G401 (cell line): ENCODE results near the gene SLC22A23. TPM values are rescaled to one million over a fixed set of nuclear protein-coding genes. Genes with fewer than 3 reads are reported as not detected.

Source experiments
- DNase-seq: peaks from one replicate; pipeline ENCODE4 v3.0.0-alpha.2; 2015; ENCODE audit warnings: low spot score
- in situ Hi-C: cut with HindIII; loops from 2 replicates; pipeline ENCODE4 v1.10.0; 2016; ENCODE audit warnings: low sequenced_read_pairs, mixed read lengths
- total RNA-seq: library from RNA; depleted of rRNA; stranded (reverse); fragments of >200 nt; shearing (Covaris generic); gene quantifications from 2 replicates; pipeline ENCODE4 v1.2.3, GENCODE V29; 2014; rRNA removed

Gene SLC22A23, protein sequence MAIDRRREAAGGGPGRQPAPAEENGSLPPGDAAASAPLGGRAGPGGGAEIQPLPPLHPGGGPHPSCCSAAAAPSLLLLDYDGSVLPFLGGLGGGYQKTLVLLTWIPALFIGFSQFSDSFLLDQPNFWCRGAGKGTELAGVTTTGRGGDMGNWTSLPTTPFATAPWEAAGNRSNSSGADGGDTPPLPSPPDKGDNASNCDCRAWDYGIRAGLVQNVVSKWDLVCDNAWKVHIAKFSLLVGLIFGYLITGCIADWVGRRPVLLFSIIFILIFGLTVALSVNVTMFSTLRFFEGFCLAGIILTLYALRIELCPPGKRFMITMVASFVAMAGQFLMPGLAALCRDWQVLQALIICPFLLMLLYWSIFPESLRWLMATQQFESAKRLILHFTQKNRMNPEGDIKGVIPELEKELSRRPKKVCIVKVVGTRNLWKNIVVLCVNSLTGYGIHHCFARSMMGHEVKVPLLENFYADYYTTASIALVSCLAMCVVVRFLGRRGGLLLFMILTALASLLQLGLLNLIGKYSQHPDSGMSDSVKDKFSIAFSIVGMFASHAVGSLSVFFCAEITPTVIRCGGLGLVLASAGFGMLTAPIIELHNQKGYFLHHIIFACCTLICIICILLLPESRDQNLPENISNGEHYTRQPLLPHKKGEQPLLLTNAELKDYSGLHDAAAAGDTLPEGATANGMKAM
- total RNA-seq, result 0.12 and 0.20 TPM in 2 replicates

DNA sequence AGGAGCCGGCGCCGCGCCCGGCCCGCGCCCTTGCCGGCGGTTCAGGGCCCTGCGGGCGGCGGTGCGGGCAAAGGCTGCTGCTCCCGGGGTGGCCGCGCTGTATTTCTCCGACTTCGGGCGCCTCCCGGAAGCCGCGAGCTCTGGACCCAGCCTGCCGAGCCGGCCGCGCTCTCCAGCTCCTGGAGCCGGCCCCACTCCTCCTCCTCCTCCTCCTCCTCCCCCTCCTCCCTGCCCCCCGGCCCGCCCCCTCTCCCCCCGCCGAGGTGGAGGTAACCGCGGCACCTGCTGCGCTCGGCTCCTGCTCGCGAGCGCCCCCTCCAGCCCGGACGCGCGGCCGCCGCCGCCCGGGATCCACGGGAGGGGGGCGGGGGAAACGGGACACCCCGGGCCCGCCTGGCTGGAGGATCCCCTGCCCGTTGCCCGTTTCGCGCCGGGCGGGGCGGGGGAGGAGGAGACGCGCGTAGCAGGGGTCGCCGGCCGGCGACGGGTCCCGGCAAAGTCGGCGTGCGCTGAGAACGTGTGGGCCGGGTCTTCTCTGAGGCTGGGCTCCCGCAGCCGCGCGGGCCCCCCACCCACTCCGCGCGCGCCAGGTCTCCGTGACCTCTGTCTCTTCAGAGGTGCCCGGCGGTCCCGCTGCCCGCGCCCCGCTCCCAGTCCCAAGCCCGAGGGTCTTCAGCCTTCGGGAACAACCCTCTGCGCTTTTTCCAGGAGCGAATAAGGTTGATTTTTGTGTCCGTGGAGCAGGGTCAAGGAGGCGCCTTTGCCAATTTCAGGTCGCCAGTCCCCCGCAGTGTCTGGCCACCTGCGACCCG, at the start of gene SLC22A23:
SLC22A23 (minus strand) TSS at position 153 of the 812 bp plus-strand sequence. CDS start 491 bp downstream, outside the sequence.
- peak; percentile 78 for DNase-seq
- in situ Hi-C loops, result no loop called here

- in situ Hi-C loops, result no loop called here
- DNase-seq, result no peak
Measured at GRCh38 chr6:3506200-3506599, 49.4 kb upstream of the SLC22A23 start.

GRCh38 chr6:3504938-3505805, 48.3 kb upstream of the SLC22A23 start:
- DNase-seq, result no peak
- in situ Hi-C loops, result no loop called here

- no peak for DNase-seq
- in situ Hi-C loops, result no loop called here
Measured at GRCh38 chr6:3504354-3504753, 47.5 kb upstream of the SLC22A23 start.

DNA sequence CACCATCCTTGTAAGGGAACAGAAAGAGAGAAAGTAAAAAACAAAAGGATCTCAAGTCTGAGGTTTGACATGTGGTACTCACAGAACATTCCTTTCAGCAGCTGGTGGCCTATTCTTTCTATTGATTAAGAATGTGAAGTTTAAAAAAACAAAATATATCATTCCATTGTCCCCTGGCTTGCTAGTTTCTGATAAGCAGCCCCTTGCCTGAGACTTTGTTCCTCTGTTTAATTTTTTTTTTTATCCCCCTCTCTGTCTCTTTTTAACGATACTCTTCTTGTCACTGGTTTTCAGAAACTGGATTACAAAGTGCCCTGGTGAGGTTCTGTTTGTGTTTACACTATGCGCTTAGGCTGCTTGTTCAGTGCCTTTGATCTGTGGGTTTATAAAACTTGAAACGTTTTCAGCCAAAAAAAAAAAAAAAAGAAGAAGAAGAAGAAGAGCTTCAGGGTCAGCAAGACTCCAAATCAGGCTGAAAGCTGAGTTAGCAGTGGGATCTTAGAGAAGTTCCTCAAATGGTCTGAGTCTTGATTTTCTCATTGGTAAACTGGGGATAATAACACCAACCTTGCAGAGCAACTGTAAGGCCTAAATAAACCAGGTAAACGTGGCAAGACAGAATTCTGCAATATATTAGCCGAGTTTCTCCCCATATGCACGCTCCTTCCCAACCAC, 45.1 kb upstream of the SLC22A23 start:
- in situ Hi-C loops, result no loop called here
- DNase-seq, result no peak

GRCh38 chr6:3500262-3501014, 43.6 kb upstream of the SLC22A23 start:
- DNase-seq, result no peak
- in situ Hi-C loops, result no loop called here

DNA sequence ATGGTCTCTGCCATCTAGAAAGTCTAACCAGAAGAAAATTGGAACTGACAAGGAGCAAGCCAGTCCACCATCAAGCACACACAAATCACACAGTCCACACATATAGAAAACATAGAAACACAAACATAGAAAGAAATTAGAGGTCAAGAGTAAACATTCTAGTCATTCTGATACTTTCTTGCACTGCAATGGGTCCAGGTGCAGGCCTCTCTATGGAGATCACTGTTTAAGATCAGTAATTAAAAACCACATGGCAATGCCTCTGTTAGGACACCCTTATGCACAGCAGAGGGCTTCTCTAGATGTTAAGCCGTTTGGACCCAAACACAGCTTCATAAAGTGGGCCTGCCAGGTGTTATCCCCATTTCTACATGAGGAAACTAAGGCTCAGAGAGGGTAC, 42.8 kb upstream of the SLC22A23 start:
- in situ Hi-C loops, result no loop called here

DNA sequence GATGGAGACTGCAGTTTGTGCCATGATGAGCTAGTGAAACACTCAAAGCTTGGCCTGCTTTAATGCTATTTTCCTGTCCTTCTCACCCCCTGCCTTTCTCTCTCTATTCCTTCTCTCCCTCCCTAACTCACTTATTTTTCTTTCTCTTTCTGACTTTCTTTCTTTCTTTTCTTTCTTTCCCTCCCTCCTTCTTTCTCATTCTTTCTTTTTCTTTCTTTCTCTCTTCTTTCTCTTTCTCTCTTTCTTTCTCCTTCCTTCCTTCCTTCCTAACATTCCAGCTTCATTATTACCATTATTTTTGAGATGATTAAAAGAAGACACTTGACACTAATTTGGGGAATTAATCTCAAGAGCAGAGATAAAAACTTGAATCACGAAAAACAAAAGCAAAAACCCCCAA, 39.5 kb upstream of the SLC22A23 start:
- no peak for DNase-seq
- in situ Hi-C loops, result no loop called here

More for the DNA sequence above, 42.8 kb upstream of the SLC22A23 start:
- DNase-seq, result no peak

- in situ Hi-C loops, result no loop called here
- no peak for DNase-seq
Measured at GRCh38 chr6:3494391-3495100, 37.7 kb upstream of the SLC22A23 start.

DNA sequence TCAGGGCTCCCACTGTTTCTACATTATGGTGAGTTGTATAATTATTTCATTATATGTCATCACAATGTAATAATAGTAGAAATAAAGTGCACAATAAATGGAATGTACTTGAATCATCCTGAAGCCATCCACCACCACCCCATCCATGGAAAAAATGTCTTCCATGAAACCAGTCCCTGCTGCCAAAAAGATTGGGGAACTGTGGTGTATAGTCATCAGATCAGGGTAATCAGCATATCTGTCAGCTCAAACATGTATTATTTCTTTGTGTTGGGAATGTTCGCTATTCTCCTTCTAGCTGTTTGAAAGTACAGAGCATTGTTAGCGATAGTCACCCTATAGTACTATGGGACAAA, 33.8 kb upstream of the SLC22A23 start:
- in situ Hi-C loops, result no loop called here
- DNase-seq, result no peak

DNA sequence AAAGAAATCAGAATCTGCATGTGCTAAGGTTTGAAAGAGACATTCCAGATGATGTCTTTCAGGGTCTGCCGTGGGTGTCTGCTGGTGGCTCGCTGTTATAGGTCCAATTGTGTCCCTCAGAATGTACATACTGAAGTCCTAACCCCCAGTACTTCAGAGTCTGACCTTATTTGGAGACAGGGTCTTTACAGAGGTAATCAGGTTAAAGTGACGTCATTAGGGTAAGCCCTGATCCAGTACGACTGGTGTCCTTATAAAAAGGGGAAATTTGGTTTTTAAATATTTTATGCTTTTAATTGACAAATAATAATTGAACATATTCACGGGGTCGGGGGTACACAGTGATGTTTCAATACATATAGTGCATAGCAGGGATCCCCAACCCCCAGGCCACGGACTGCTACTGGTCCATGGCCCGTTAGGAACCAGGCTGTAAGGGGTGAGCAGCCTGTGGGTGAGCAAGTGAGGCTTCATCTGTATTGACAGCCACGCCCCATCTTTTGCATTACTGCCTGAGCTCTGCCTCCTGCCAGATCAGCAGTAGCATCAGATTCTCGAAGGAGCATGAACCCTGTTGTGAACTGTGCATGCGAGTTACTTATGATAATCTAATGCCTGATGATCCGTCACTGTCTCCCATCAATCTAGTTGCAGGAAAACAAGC, 33.2 kb upstream of the SLC22A23 start:
- in situ Hi-C loops, result no loop called here
- DNase-seq, result no peak

GRCh38 chr6:3489027-3489757, 32.3 kb upstream of the SLC22A23 start:
- no peak for DNase-seq
- in situ Hi-C loops, result no loop called here

GRCh38 chr6:3484946-3485345, 28.1 kb upstream of the SLC22A23 start:
- in situ Hi-C loops, result no loop called here
- no peak for DNase-seq

DNA sequence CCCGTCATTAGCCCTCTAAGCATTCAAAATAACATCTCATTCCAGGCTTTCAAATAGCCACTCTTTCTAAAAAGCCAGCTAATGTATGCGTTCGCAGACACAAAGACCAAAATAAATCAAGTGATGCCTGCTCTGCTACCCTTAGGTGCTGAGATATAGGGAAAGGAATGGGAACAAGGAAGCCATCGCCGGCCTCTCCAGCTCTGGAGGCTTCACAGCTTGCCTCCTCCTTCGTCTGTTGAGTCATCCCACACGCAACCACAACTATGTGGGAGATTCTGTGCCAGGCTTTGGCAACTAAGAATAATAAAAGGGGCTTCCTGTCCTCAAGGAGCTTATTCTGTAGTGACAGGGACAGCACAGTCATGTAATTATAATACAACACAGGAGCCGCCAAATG, 27.3 kb upstream of the SLC22A23 start:
- DNase-seq, result no peak
- in situ Hi-C loops, result no loop called here

DNA sequence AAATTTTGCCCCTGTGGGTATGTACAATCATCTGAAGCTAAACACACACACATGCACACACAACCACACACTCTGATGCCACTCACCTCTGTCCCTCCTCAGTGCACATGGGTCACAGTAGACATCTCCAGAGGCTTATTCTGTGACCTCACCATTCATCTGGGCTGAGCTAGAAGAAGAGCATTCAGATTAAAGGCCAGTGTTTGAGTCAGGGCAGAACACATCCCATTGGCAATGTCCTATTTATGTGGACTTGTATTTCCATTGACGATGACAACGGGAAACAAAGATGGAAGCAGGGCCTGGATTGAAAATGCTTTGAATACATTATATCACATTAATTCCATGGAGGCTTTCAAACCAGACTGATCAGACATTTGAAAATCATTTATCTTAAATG, 26.8 kb upstream of the SLC22A23 start:
- in situ Hi-C loops, result no loop called here
- DNase-seq, result no peak

- in situ Hi-C loops, result no loop called here
- DNase-seq, result peak; percentile 47
Measured at GRCh38 chr6:3482869-3483268, 26.0 kb upstream of the SLC22A23 start.
